ENCODE measurements around the gene RNF151. TPM values are rescaled to one million over a fixed set of nuclear protein-coding genes. Genes with fewer than 3 reads are reported as not detected.

Gene RNF151
- total and polyA plus RNA-seq, 10 of the 15 experiments (the other 5 are each of a cell fraction or from before 2014, with no cell fraction given), result 0.17 to 0.56 TPM; not detected in 8

- H3K79me2 ChIP-seq (ENCODE audit: control insufficient read depth, insufficient read depth, low read length), result peaks cover 4% of the 10 kb centered on the region
- no peak overlapping the region for H3K4me2 ChIP-seq (ENCODE audit: control insufficient read depth, insufficient read depth)
- WGBS (ENCODE audit: insufficient coverage, insufficient replicate concordance, low lambda C conversion rate, missing lambda C conversion rate), result 95% methylated on average over 30 of the region's 39 CpGs
- in situ Hi-C loops (cut with MboI), result no loop called here
- no peaks in the 10 kb centered on the region for H3K27me3 ChIP-seq (replicated peaks in 1 of 2; ENCODE audit: control insufficient read depth in 2 of 2, insufficient read depth in 2 of 2, low read length in 1 of 2)
- DNase-seq (ENCODE audit: low read depth, low spot score), result no peak
- H3K4me1 ChIP-seq (ENCODE audit: control insufficient read depth, insufficient read depth, low read length), result 0 out of 2 replicates have a peak, but pooled peaks cover under 1% of the 10 kb centered on the region
- FAIRE-seq, result no peak
- H2AFZ ChIP-seq (ENCODE audit: control insufficient read depth, low read depth, low read length), result no peak overlapping the region
- no peak overlapping the region for H3K4me3 ChIP-seq
- ChIA-PET RAD21 (ENCODE audit: unreplicated experiment) (interaction anchor here (0.5 kb wide), 1 partner anchor 451 kb away, joined by 3 read pairs; no protein-coding TSS in a partner anchor), POLR2A (no interaction called here), CTCF (no interaction called here), SMC1A (ENCODE audit: uncharacterized antibody, unreplicated experiment) (no interaction called here)
- no peak overlapping the region for H3K27ac ChIP-seq (ENCODE audit: control insufficient read depth, insufficient read depth)
- no peak overlapping the region for H3K9ac ChIP-seq (ENCODE audit: control insufficient read depth, insufficient read depth, low read length)
- ATAC-seq, result no peak
- no peaks in the 10 kb centered on the region for H3K9me3 ChIP-seq (replicated peaks; ENCODE audit: control insufficient read depth, insufficient read depth, low read length)
- BruUV-seq (replicated peaks), result TSS peak; percentile 17
- intact Hi-C loops (cut with micrococcal nuclease; ENCODE audit: unreplicated experiment), result no loop called here
- peaks cover 6% of the 10 kb centered on the region for H4K20me1 ChIP-seq (ENCODE audit: control insufficient read depth, insufficient read depth)
- H3K36me3 ChIP-seq (ENCODE audit: control insufficient read depth in 2 of 2, insufficient read depth in 2 of 2, low read length in 1 of 2), result peaks cover 3 to 46% of the 10 kb centered on the region in 2 experiments
- TF ChIP-seq BHLHE40 (IDR thresholded peaks at IDR 0.05; ENCODE audit: borderline replicate concordance in 1 of 2, low read depth in 2 of 2, low read length in 1 of 2) (no peak), POLR2A (IDR thresholded peaks at IDR 0.05; ENCODE audit: low read depth, low read length) (peak; percentile 52)
These were observed 32.5 kb downstream of the RNF151 start for GRCh38 chr16:1998852-1999801.

GRCh38 chr16:1999866-2000514, 33.3 kb downstream of the RNF151 start:
- Histone ChIP-seq H3K79me2 (ENCODE audit: control insufficient read depth, insufficient read depth, low read length) (peaks cover 13% of the 10 kb centered on the region), H3K36me3 (ENCODE audit: control insufficient read depth in 2 of 2, insufficient read depth in 2 of 2, low read length in 1 of 2) (peaks cover 3 to 46% of the 10 kb centered on the region in 2 experiments), H4K20me1 (ENCODE audit: control insufficient read depth, insufficient read depth) (peaks cover 6% of the 10 kb centered on the region), H3K4me1 (ENCODE audit: control insufficient read depth, insufficient read depth, low read length) (peaks cover 7% of the 10 kb centered on the region), H3K9ac (ENCODE audit: control insufficient read depth, insufficient read depth, low read length) (no peak overlapping the region), H3K9me3 (replicated peaks; ENCODE audit: control insufficient read depth, insufficient read depth, low read length) (no peaks in the 10 kb centered on the region), H3K4me2 (ENCODE audit: control insufficient read depth, insufficient read depth) (no peak overlapping the region), H3K4me3 (no peak overlapping the region), H3K27ac (ENCODE audit: control insufficient read depth, insufficient read depth) (no peak overlapping the region), H2AFZ (ENCODE audit: control insufficient read depth, low read depth, low read length) (no peak overlapping the region), H3K27me3 (replicated peaks in 1 of 2; ENCODE audit: control insufficient read depth in 2 of 2, insufficient read depth in 2 of 2, low read length in 1 of 2) (no peaks in the 10 kb centered on the region)
- no peak for FAIRE-seq
- RAD21 ChIA-PET (ENCODE audit: unreplicated experiment), result interaction anchor here (0.5 kb wide), 1 partner anchor 450 kb away, joined by 3 read pairs; no protein-coding TSS in a partner anchor
- SMC1A ChIA-PET (ENCODE audit: uncharacterized antibody, unreplicated experiment), result no interaction called here
- intact Hi-C loops (cut with micrococcal nuclease; ENCODE audit: unreplicated experiment), result no loop called here
- 95% methylated on average over 28 of the region's 28 CpGs for WGBS (ENCODE audit: insufficient coverage, insufficient replicate concordance, low lambda C conversion rate, missing lambda C conversion rate)
- no TSS peak for BruUV-seq (replicated peaks)
- no peak for DNase-seq (ENCODE audit: low read depth, low spot score)
- no peak for TF ChIP-seq CEBPZ (IDR thresholded peaks at IDR 0.05; ENCODE audit: low read depth, low read length)
- peak; percentile 24; the same call in 1 of the 2 replicates for TF ChIP-seq POLR2A (IDR thresholded peaks at IDR 0.05; ENCODE audit: low read depth, low read length)
- POLR2A ChIA-PET, result interaction anchor here (0.5 kb wide), 1 partner anchor 161 kb away, joined by 3 read pairs; no protein-coding TSS in a partner anchor
- CTCF ChIA-PET, result interaction anchor here (1.4 kb wide), 1 partner anchor 34 kb away, joined by 4 read pairs; no protein-coding TSS in a partner anchor
- in situ Hi-C loops (cut with MboI), result no loop called here
- ATAC-seq, result no peak

All from GM12878 (cell line).